HFF-Myc (cell line): ENCODE results near the gene PCYT2.
A peak's percentile ranks its signal among the peaks of the same experiment; 100 is the strongest.

ENCODE experiments used
- DNase-seq: peaks from one replicate; pipeline ENCODE4 v3.0.0-alpha.2; 2011; ENCODE audit warnings: low read depth; ENCODE audit errors: extremely low read depth
- H3K4me3 ChIP-seq: replicated peaks from 2 replicates; pipeline ENCODE4 v1.5.1; 2011; ENCODE audit warnings: low read depth, mild to moderate bottlenecking, control low read depth, low read length
- TF ChIP-seq, protein P1 (sequence below): IDR thresholded peaks from 2 replicates; pipeline ENCODE4 v1.5.1; 2012; ENCODE audit warnings: mild to moderate bottlenecking, low read depth, low read length, control low read depth; ENCODE audit errors: missing control alignments

Gene PCYT2

GRCh38 chr17:81914103-81914850 lies 3.1 kb upstream of the PCYT2 start:
- no peak for DNase-seq
- no peak overlapping the region for H3K4me3 ChIP-seq
- TF ChIP-seq, protein P1, sequence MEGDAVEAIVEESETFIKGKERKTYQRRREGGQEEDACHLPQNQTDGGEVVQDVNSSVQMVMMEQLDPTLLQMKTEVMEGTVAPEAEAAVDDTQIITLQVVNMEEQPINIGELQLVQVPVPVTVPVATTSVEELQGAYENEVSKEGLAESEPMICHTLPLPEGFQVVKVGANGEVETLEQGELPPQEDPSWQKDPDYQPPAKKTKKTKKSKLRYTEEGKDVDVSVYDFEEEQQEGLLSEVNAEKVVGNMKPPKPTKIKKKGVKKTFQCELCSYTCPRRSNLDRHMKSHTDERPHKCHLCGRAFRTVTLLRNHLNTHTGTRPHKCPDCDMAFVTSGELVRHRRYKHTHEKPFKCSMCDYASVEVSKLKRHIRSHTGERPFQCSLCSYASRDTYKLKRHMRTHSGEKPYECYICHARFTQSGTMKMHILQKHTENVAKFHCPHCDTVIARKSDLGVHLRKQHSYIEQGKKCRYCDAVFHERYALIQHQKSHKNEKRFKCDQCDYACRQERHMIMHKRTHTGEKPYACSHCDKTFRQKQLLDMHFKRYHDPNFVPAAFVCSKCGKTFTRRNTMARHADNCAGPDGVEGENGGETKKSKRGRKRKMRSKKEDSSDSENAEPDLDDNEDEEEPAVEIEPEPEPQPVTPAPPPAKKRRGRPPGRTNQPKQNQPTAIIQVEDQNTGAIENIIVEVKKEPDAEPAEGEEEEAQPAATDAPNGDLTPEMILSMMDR: no peak

- TF ChIP-seq, protein P1: no peak
- no peak for DNase-seq
- no peak overlapping the region for H3K4me3 ChIP-seq
Observed at GRCh38 chr17:81913394-81914102, 2.3 kb upstream of the PCYT2 start.

DNA sequence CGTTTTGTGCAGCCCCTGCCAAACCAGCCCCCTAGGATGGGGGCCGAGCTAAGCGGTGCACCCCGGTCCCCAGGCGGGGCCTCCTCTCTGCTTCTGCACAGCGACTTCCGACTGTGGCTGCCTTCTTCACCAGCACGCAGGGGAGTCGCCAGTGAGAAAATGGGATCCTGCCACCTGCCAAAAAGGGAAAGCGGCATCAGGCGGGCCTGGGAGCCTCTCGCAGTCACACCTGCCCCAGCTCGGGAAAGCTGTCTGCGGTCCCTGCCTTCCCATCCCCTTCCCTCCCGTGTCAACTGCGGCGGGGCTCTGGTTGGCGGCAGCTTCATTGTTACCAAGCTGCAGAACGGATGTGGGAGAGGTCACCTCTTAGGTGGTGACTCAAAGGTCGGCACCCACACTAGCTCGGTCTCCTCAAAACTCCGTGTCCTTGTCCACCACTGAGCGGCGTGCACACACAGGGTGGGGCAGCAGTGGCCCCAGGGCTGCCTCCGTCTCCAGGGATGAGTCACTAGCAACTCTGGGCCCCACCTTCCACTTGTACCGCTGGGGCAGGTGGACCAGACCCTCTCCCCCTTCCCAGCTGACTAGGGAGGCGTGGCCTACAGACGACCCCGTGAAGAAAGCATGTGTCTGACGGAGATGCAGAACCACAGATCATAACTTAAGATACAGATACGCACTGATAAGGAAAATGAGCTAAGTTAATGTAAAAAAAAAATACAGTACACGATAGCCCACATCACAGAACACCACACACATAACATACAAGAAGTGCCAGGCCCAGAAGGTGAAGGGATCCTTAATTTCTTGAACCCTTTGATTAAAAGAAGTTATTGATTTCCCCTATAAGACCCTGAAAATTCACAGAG lies 1.5 kb upstream of the PCYT2 start:
- TF ChIP-seq, protein P1: no peak
- no peak overlapping the region for H3K4me3 ChIP-seq
- DNase-seq: no peak

- H3K4me3 ChIP-seq: no peak overlapping the region
- no peak for DNase-seq
- TF ChIP-seq, protein P1: no peak
Observed at GRCh38 chr17:81911969-81912368, 770 bp upstream of the PCYT2 start.

DNA sequence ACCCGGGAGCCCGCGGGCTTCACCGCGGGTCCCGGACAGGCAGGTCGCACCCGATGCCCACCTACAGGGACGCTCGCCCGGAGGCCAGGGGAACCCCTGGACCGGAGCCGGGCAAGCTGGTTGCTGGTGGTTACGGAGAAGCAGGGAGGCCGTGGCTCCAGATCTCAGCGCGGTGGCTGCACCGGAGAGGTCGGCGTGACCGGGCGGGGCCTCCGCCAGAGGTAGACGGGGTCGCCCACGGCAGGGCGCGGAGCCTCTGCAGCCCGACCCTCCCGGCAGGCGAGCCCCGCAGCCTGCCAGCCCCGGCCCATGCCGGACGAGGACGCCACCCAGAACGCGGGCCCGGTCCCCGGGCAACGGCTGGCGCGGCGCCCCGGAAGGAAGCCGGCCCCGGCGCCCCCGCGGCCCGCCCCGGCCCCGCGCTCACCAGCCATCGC lies 341 bp downstream of the PCYT2 start:
- TF ChIP-seq, protein P1: no peak
- no peak for DNase-seq
- peak overlapping the region; percentile 70 for H3K4me3 ChIP-seq

DNA sequence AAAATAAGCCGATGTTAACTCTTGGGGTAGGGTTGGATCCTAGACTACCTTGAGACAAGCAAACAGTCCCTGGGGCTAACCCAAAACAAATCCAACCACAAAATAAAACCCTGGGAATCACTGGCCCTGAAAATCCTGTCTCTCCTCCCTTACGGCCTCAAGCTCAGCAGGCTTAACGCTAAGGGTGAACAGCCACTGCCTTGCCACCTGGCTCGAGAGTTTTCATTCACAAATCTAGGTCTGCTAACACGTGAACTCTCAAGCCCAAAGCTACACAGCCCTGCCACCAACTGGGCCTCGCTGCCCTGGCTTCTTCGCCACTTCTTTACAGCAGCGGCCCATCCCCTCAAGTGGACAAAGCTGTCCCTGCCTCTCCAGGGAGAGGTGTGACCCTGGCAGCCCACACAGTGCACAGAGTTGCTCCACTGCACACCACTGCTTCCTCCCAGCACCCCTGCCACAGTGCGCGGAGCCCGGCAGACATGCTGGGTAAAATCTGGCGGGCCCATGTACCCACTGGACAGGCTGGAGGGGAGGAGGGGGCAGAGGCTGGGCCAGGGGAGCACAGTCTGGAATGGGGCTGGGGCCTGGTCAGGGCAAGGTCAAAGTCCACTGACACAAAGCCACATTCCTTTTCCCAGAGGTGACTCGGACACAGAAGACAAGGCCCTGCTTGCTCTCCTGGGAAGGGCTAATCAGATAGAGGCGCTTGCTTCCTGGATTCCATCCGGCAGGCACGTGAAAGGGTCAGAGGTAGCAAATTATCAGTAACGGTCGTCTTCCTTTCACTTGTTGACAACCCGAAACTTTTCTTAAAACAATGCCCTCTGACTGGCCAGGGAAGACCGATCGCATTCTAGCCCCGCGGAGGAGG lies 996 bp downstream of the PCYT2 start:
- TF ChIP-seq, protein P1: no peak
- no peak for DNase-seq
- peak overlapping the region; percentile 70 for H3K4me3 ChIP-seq
